ENCODE results near the gene CMIP. TPM values are rescaled to one million over a fixed set of nuclear protein-coding genes. Genes with fewer than 3 reads are reported as not detected.
A peak's percentile ranks its signal among the peaks of the same experiment; 100 is the strongest.

Gene CMIP
- total and polyA plus RNA-seq, 10 of the 15 experiments (the other 5 are each of a cell fraction or from before 2014, with no cell fraction given): 1.2 to 43.2 (median 4.4) TPM

DNA sequence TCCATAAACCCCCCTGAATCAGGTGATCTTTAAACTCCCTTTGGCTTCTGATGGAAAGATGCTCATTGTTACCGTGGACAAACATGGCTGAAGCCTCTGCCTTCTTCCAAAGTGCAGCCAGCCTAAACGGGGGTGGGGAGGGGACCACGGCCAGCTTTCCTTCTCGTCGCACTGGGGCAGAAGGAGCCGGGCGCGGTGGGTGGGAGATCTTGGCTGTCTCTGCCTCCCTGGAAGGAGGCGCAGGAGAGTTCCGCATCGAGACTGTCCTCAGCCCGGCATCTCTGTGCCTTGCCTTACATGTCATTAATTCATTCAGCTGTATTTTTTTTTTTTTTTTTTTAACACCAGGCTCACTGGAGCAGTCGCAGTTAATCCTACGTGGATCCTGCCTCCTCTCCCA, 171.2 kb downstream of the CMIP start:
- no TSS peak for BruUV-seq (replicated peaks)
- Histone ChIP-seq H3K79me2 (ENCODE audit: control insufficient read depth, insufficient read depth, low read length) (no peaks in the 10 kb centered on the region), H3K9me3 (replicated peaks; ENCODE audit: control insufficient read depth, insufficient read depth, low read length) (no peaks in the 10 kb centered on the region), H3K9ac (ENCODE audit: control insufficient read depth, insufficient read depth, low read length) (no peak overlapping the region), H3K4me3 (no peak overlapping the region), H3K27ac (ENCODE audit: control insufficient read depth, insufficient read depth) (peak overlapping the region; percentile 65; the same call in 1 of the 2 replicates), H3K36me3 (ENCODE audit: control insufficient read depth in 2 of 2, insufficient read depth in 2 of 2, low read length in 1 of 2) (peaks cover 6 to 29% of the 10 kb centered on the region in 2 experiments; a peak in 3 of 4 replicates), H3K4me1 (ENCODE audit: control insufficient read depth, insufficient read depth, low read length) (peaks cover 20% of the 10 kb centered on the region), H2AFZ (ENCODE audit: control insufficient read depth, low read depth, low read length) (no peak overlapping the region), H3K27me3 (replicated peaks in 1 of 2; ENCODE audit: control insufficient read depth in 2 of 2, insufficient read depth in 2 of 2, low read length in 1 of 2) (no peaks in the 10 kb centered on the region), H3K4me2 (ENCODE audit: control insufficient read depth, insufficient read depth) (peak overlapping the region; percentile 1), H4K20me1 (ENCODE audit: control insufficient read depth, insufficient read depth) (no peaks in the 10 kb centered on the region)
- DNase-seq (ENCODE audit: low read depth, low spot score) (no peak), ATAC-seq (no peak), FAIRE-seq (no peak)
- in situ Hi-C loops (cut with MboI): no loop called here
- ChIA-PET POLR2A (interaction anchor here (1.0 kb wide), 1 partner anchor 10 kb away, joined by 3 read pairs; no protein-coding TSS in a partner anchor), SMC1A (ENCODE audit: uncharacterized antibody, unreplicated experiment) (interaction anchor here (0.9 to 1.4 kb wide), 4 partner anchors 67 to 173 kb away, joined by 3 to 4 read pairs (median 3); no protein-coding TSS in a partner anchor), CTCF (interaction anchor here (0.8 to 1.3 kb wide), 5 partner anchors 15 to 213 kb away, joined by 3 to 4 read pairs (median 3); no protein-coding TSS in a partner anchor), RAD21 (ENCODE audit: unreplicated experiment) (interaction anchor here (1.5 to 1.7 kb wide), 2 partner anchors 135 to 137 kb away, joined by 5 to 7 read pairs; no protein-coding TSS in a partner anchor)
- intact Hi-C loops (cut with micrococcal nuclease; ENCODE audit: unreplicated experiment): no loop called here
- WGBS (ENCODE audit: insufficient coverage, insufficient replicate concordance, low lambda C conversion rate, missing lambda C conversion rate): 72% methylated on average over 9 of the region's 14 CpGs
- no peak for TF ChIP-seq CHD4 (IDR thresholded peaks at IDR 0.05)
- TF ChIP-seq HDGF (IDR thresholded peaks at IDR 0.05): no peak
- no peak for TF ChIP-seq MEF2B (IDR thresholded peaks at IDR 0.05; ENCODE audit: partially characterized antibody, poor library complexity, severe bottlenecking)
- TF ChIP-seq, protein P1, sequence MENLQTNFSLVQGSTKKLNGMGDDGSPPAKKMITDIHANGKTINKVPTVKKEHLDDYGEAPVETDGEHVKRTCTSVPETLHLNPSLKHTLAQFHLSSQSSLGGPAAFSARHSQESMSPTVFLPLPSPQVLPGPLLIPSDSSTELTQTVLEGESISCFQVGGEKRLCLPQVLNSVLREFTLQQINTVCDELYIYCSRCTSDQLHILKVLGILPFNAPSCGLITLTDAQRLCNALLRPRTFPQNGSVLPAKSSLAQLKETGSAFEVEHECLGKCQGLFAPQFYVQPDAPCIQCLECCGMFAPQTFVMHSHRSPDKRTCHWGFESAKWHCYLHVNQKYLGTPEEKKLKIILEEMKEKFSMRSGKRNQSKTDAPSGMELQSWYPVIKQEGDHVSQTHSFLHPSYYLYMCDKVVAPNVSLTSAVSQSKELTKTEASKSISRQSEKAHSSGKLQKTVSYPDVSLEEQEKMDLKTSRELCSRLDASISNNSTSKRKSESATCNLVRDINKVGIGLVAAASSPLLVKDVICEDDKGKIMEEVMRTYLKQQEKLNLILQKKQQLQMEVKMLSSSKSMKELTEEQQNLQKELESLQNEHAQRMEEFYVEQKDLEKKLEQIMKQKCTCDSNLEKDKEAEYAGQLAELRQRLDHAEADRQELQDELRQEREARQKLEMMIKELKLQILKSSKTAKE (IDR thresholded peaks at IDR 0.05; ENCODE audit: low read depth, poor library complexity, severe bottlenecking): no peak
- no peak for TF ChIP-seq NRF1 (conservative IDR thresholded peaks at IDR 0.05; ENCODE audit: low read depth, low read length)
- no peak for TF ChIP-seq DPF2 (IDR thresholded peaks at IDR 0.05)
- TF ChIP-seq, protein P2, sequence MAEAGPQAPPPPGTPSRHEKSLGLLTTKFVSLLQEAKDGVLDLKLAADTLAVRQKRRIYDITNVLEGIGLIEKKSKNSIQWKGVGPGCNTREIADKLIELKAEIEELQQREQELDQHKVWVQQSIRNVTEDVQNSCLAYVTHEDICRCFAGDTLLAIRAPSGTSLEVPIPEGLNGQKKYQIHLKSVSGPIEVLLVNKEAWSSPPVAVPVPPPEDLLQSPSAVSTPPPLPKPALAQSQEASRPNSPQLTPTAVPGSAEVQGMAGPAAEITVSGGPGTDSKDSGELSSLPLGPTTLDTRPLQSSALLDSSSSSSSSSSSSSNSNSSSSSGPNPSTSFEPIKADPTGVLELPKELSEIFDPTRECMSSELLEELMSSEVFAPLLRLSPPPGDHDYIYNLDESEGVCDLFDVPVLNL (IDR thresholded peaks at IDR 0.05; ENCODE audit: low read depth, low read length): no peak
- TF ChIP-seq SMAD1 (IDR thresholded peaks at IDR 0.05; ENCODE audit: low read depth, partially characterized antibody): no peak
- no peak for TF ChIP-seq BHLHE40 (IDR thresholded peaks at IDR 0.05; ENCODE audit: borderline replicate concordance in 1 of 2, low read depth in 2 of 2, low read length in 1 of 2)
- TF ChIP-seq RB1 (IDR thresholded peaks at IDR 0.05; ENCODE audit: borderline replicate concordance): no peak
- no peak for TF ChIP-seq MYB (IDR thresholded peaks at IDR 0.05; ENCODE audit: borderline replicate concordance, low read depth, low read length)
- TF ChIP-seq, protein P3, sequence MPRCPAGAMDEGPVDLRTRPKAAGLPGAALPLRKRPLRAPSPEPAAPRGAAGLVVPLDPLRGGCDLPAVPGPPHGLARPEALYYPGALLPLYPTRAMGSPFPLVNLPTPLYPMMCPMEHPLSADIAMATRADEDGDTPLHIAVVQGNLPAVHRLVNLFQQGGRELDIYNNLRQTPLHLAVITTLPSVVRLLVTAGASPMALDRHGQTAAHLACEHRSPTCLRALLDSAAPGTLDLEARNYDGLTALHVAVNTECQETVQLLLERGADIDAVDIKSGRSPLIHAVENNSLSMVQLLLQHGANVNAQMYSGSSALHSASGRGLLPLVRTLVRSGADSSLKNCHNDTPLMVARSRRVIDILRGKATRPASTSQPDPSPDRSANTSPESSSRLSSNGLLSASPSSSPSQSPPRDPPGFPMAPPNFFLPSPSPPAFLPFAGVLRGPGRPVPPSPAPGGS (IDR thresholded peaks at IDR 0.05; ENCODE audit: borderline replicate concordance, insufficient read depth, low read depth, low read length, poor library complexity, severe bottlenecking): no peak
- TF ChIP-seq BACH1 (IDR thresholded peaks at IDR 0.05; ENCODE audit: borderline replicate concordance): no peak
- no peak for TF ChIP-seq CREB1 (IDR thresholded peaks at IDR 0.05; ENCODE audit: low read depth)
- no peak for TF ChIP-seq STAT1 (conservative IDR thresholded peaks at IDR 0.05)
- no peak for TF ChIP-seq NFIC (IDR thresholded peaks at IDR 0.05; ENCODE audit: low read depth, low read length)
- TF ChIP-seq BCL11A (IDR thresholded peaks at IDR 0.05; ENCODE audit: low read depth, low read length): no peak
- TF ChIP-seq ZNF274 (IDR thresholded peaks at IDR 0.05; ENCODE audit: insufficient read depth, insufficient read length): no peak

Data from GM12878 (cell line).